HCT116 (cell line): ENCODE measurements around the gene CMIP. TPM values are rescaled to one million over a fixed set of nuclear protein-coding genes. Genes with fewer than 3 reads are reported as not detected.

Experiments
- ATAC-seq: fragments of 200-7000 bp; cut with Tn5 transposase; 2 replicates; pipeline ENCODE4 v1.9.1; 2020; ENCODE audit warnings: mild to moderate bottlenecking, moderate library complexity
- BruUV-seq: library from RNA; stranded (reverse); fragments of 400-500 nt; replicated peaks from 2 replicates; lab custom pipeline; 2021; lab: Mats Ljungman, UMichigan
- CTCF ChIA-PET: fragments of 300-600 bp; sonication (Branson Sonifier 250); formaldehyde crosslinking; loops from one replicate; lab custom pipeline; 2021; ENCODE audit warnings: antibody characterized with exemption; lab: Charles Lee
- POLR2A ChIA-PET: fragments of 300-600, 350-600 bp; sonication (Branson Sonifier 250); formaldehyde crosslinking; loops from one replicate; lab custom pipeline; 2021; ENCODE audit warnings: antibody characterized with exemption; lab: Charles Lee
- RAD21 ChIA-PET, 2 experiments: fragments of 300-600 bp; sonication (Branson Sonifier 250); formaldehyde crosslinking; loops; one replicate each; lab custom pipeline; 2023; ENCODE audit warnings: low total read pairs in 2 of 2; ENCODE audit not compliant: uncharacterized antibody in 2 of 2, unreplicated experiment in 2 of 2, low non-redundant PET in 1 of 2; lab: Charles Lee
- DNase-seq: peaks from one replicate; pipeline ENCODE4 v3.0.0-alpha.2; 2010; ENCODE audit warnings: low read depth, low spot score
- H2AFZ ChIP-seq: fragments of 200-600 bp; shearing (Covaris generic), sonication (generic); 2 replicates; pipeline ENCODE4 v1.6.1; 2017; ENCODE audit warnings: low read depth, mixed run types, mixed read lengths, antibody characterized with exemption, low read length; ENCODE audit not compliant: poor library complexity, severe bottlenecking
- H3K27ac ChIP-seq: 2 replicates; pipeline ENCODE4 v1.5.1; 2012; ENCODE audit warnings: low read depth, low read length
- H3K27me3 ChIP-seq: fragments of 200-600 bp; sonication (generic); 2 replicates; pipeline ENCODE4 v1.6.1; 2016; ENCODE audit warnings: mixed run types, low read length, mixed read lengths; ENCODE audit not compliant: insufficient read depth
- H3K36me3 ChIP-seq, 2 experiments: fragments of 200-500 bp in 1 of 2; fragments of 200-600 bp in 1 of 2; sonication (Bioruptor generic) in 1 of 2; sonication (generic) in 1 of 2; 2 replicates each; pipeline versions ENCODE4 v1.5.1 to v1.6.1; 2014 to 2016; ENCODE audit warnings: low read length in 2 of 2, inconsistent platforms in 1 of 2, mixed read lengths in 1 of 2, mixed run types in 1 of 2; ENCODE audit not compliant: insufficient read depth in 2 of 2, control insufficient read depth in 1 of 2
- H3K4me1 ChIP-seq, 2 experiments: fragments of 200-600 bp in 1 of 2; sonication (generic) in 1 of 2; 2 replicates each; pipeline versions ENCODE4 v1.5.1 to v1.6.1; 2012 to 2017; ENCODE audit warnings: low read length in 2 of 2, inconsistent platforms in 1 of 2, mild to moderate bottlenecking in 1 of 2, mixed read lengths in 1 of 2, mixed run types in 1 of 2, moderate library complexity in 1 of 2; ENCODE audit not compliant: insufficient read depth in 2 of 2, control insufficient read depth in 1 of 2
- H3K4me2 ChIP-seq: fragments of 200-600 bp; sonication (generic); 2 replicates; pipeline ENCODE4 v1.6.1; 2017; ENCODE audit warnings: mixed run types, low read length, mixed read lengths
- H3K4me3 ChIP-seq, 2 experiments: fragments of 200-600 bp in 1 of 2; sonication (generic) in 1 of 2; replicated peaks in 1 of 2; 2 replicates each; pipeline ENCODE4 v1.5.1; 2011 to 2016; ENCODE audit warnings: low read length in 2 of 2, control low read depth in 1 of 2, low read depth in 1 of 2, mild to moderate bottlenecking in 1 of 2, mixed read lengths in 1 of 2, mixed run types in 1 of 2
- H3K79me2 ChIP-seq: fragments of 200-600 bp; sonication (generic); 2 replicates; pipeline ENCODE4 v1.6.1; 2017; ENCODE audit warnings: mild to moderate bottlenecking, mixed run types, low read length, moderate library complexity, mixed read lengths; ENCODE audit not compliant: insufficient read depth
- H3K9ac ChIP-seq: fragments of 200-600 bp; sonication (generic); 2 replicates; pipeline ENCODE4 v1.6.1; 2016; ENCODE audit warnings: low read length, mixed read lengths
- H3K9me2 ChIP-seq: fragments of 200-600 bp; sonication (generic), shearing (Covaris generic); 2 replicates; pipeline ENCODE4 v1.6.1; 2017; ENCODE audit warnings: mixed run types, mild to moderate bottlenecking, moderate library complexity; ENCODE audit not compliant: insufficient read depth
- H3K9me3 ChIP-seq, 2 experiments: fragments of 200-500 bp in 1 of 2; fragments of 200-600 bp in 1 of 2; sonication (Bioruptor generic) in 1 of 2; sonication (generic) in 1 of 2; 2 replicates each; pipeline ENCODE4 v1.6.1; 2014 to 2017; ENCODE audit warnings: low read length in 2 of 2, mixed read lengths in 2 of 2, inconsistent platforms in 1 of 2, low read depth in 1 of 2, mild to moderate bottlenecking in 1 of 2, mixed run types in 1 of 2, moderate library complexity in 1 of 2; ENCODE audit not compliant: control insufficient read depth in 1 of 2, insufficient read depth in 1 of 2
- H4K20me1 ChIP-seq: fragments of 200-600 bp; sonication (generic), shearing (Covaris generic); 2 replicates; pipeline ENCODE4 v1.6.1; 2017; ENCODE audit warnings: mixed run types, mild to moderate bottlenecking, moderate library complexity; ENCODE audit not compliant: insufficient read depth
- CBX3 ChIP-seq: IDR thresholded peaks from 2 replicates; pipeline ENCODE4 v1.6.1; 2012; ENCODE audit warnings: low read depth
- EGR1 ChIP-seq: IDR thresholded peaks from 2 replicates; pipeline ENCODE4 v1.6.1; 2012; ENCODE audit warnings: low read depth
- ELF1 ChIP-seq: IDR thresholded peaks from 2 replicates; pipeline ENCODE4 v1.6.1; 2012; ENCODE audit warnings: low read depth, borderline replicate concordance
- EZH2phosphoT487 ChIP-seq: fragments of 200-600 bp; IDR thresholded peaks from 2 replicates; pipeline ENCODE4 v1.6.1; 2018; ENCODE audit warnings: antibody characterized with exemption, borderline replicate concordance
- JUND ChIP-seq: IDR thresholded peaks from 2 replicates; pipeline ENCODE4 v1.6.1; 2012
- POLR2A ChIP-seq: IDR thresholded peaks from 2 replicates; pipeline ENCODE4 v1.7.0; 2011; ENCODE audit warnings: borderline replicate concordance; ENCODE audit not compliant: insufficient read depth, insufficient read length; ENCODE audit errors: extremely low read depth
- POLR2AphosphoS5 ChIP-seq: IDR thresholded peaks from 2 replicates; pipeline ENCODE4 v1.6.1; 2011; ENCODE audit warnings: mild to moderate bottlenecking, low read depth, low read length, moderate library complexity
- SP1 ChIP-seq: IDR thresholded peaks from 2 replicates; pipeline ENCODE4 v1.6.1; 2012; ENCODE audit warnings: low read depth
- TCF7L2 ChIP-seq: IDR thresholded peaks from 2 replicates; pipeline ENCODE4 v1.7.0; 2011; ENCODE audit warnings: borderline replicate concordance, inconsistent platforms; ENCODE audit not compliant: insufficient read depth, insufficient read length; ENCODE audit errors: extremely low read depth
- ZFX ChIP-seq: fragments of 450-650 bp; IDR thresholded peaks from 2 replicates; pipeline ENCODE4 v1.6.1; 2017
- intact Hi-C: fragments of 100-400 bp; cut with micrococcal nuclease; formaldehyde crosslinking; loops from 2 replicates; pipeline ENCODE4 v1.10.0; 2022
- total RNA-seq: library from RNA; stranded (reverse); gene quantifications from one replicate; pipeline ENCODE4 v1.2.1, GENCODE V29; 2021; ENCODE audit not compliant: unreplicated experiment
- TF ChIP-seq, protein P1 (sequence below): IDR thresholded peaks from 2 replicates; pipeline ENCODE4 v1.6.1; 2011; ENCODE audit warnings: mild to moderate bottlenecking, low read length, moderate library complexity; ENCODE audit not compliant: insufficient replicate concordance; ENCODE audit errors: extremely low read depth
- TF ChIP-seq, protein P2 (sequence below), 3 experiments: fragments of 200-600 bp in 1 of 3; sonication (generic) in 1 of 3; IDR thresholded peaks in 2 of 3; conservative IDR thresholded peaks in 1 of 3; 2 replicates each; pipeline ENCODE4 v1.5.1; 2012 to 2017; ENCODE audit warnings: low read depth in 2 of 3, low read length in 2 of 3, antibody characterized with exemption in 1 of 3, borderline replicate concordance in 1 of 3, control low read depth in 1 of 3, mild to moderate bottlenecking in 1 of 3, mixed read lengths in 1 of 3, mixed run types in 1 of 3, moderate library complexity in 1 of 3; ENCODE audit not compliant: insufficient read depth in 1 of 3
- TF ChIP-seq, protein P3 (sequence below): IDR thresholded peaks from 2 replicates; pipeline ENCODE4 v1.6.1; 2012
- TF ChIP-seq, protein P4 (sequence below): IDR thresholded peaks from 2 replicates; pipeline ENCODE4 v1.6.1; 2012; ENCODE audit warnings: low read depth

Gene CMIP
- total RNA-seq, 1 experiment from 2014 or later = 64.6 TPM

DNA sequence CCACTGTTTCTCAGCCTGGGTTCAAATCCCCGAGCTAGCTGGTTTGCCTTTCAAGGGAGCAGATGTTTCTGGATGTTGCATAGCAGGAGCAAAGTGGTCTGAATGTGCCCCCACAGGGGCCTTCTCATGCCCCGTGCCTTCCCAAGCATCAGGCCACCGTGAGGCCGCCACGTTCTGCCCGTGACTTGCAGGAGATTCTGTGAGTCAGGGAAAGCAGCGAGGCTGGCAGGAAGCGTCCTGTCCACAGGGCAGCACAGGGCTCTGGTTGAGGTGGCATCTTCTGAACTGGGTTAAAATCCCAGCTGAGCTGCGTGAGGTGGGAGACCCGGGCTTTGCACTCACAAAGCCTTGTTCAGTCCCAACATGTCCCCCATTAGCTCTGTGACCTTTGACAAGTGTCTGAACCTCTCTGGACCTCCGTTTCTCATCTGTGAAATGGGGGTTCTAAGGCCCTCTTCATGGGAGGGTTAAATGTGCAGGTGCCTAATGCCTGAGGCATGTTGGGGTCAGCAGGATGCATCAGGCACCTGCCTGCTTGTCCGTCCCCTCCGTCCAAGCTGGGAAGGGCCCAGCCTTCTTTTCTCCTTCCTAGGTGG, 239.7 kb downstream of the CMIP start:
- POLR2A ChIA-PET = interaction anchor here (0.6 kb wide), 1 partner anchor 30 kb away, joined by 3 read pairs; no protein-coding TSS in a partner anchor
- Histone ChIP-seq H2AFZ (no peak overlapping the region), H4K20me1 (no peaks in the 10 kb centered on the region), H3K9me2 (no peaks in the 10 kb centered on the region), H3K27me3 (no peaks in the 10 kb centered on the region), H3K9ac (no peak overlapping the region), H3K4me3 (no peak overlapping the region), H3K27ac (no peak overlapping the region), H3K79me2 (peaks cover 27% of the 10 kb centered on the region; the same call in 1 of the 2 replicates), H3K4me2 (no peak overlapping the region), H3K4me1 (no peaks in the 10 kb centered on the region), H3K9me3 (no peaks in the 10 kb centered on the region), H3K36me3 (peaks cover 0 to 12% of the 10 kb centered on the region in 2 experiments; a peak in 1 of 4 replicates)
- DNase-seq (no peak), ATAC-seq (no peak)
- intact Hi-C loops = no loop called here
- CTCF ChIA-PET = no interaction called here
- TF ChIP-seq POLR2A = no peak
- TF ChIP-seq JUND = no peak
- TF ChIP-seq EZH2phosphoT487 = no peak
- TF ChIP-seq ZFX = no peak
- TF ChIP-seq ELF1 = no peak
- TF ChIP-seq, protein P1, sequence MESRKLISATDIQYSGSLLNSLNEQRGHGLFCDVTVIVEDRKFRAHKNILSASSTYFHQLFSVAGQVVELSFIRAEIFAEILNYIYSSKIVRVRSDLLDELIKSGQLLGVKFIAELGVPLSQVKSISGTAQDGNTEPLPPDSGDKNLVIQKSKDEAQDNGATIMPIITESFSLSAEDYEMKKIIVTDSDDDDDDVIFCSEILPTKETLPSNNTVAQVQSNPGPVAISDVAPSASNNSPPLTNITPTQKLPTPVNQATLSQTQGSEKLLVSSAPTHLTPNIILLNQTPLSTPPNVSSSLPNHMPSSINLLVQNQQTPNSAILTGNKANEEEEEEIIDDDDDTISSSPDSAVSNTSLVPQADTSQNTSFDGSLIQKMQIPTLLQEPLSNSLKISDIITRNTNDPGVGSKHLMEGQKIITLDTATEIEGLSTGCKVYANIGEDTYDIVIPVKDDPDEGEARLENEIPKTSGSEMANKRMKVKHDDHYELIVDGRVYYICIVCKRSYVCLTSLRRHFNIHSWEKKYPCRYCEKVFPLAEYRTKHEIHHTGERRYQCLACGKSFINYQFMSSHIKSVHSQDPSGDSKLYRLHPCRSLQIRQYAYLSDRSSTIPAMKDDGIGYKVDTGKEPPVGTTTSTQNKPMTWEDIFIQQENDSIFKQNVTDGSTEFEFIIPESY = no peak
- TF ChIP-seq EGR1 = no peak
- TF ChIP-seq, protein P2, sequence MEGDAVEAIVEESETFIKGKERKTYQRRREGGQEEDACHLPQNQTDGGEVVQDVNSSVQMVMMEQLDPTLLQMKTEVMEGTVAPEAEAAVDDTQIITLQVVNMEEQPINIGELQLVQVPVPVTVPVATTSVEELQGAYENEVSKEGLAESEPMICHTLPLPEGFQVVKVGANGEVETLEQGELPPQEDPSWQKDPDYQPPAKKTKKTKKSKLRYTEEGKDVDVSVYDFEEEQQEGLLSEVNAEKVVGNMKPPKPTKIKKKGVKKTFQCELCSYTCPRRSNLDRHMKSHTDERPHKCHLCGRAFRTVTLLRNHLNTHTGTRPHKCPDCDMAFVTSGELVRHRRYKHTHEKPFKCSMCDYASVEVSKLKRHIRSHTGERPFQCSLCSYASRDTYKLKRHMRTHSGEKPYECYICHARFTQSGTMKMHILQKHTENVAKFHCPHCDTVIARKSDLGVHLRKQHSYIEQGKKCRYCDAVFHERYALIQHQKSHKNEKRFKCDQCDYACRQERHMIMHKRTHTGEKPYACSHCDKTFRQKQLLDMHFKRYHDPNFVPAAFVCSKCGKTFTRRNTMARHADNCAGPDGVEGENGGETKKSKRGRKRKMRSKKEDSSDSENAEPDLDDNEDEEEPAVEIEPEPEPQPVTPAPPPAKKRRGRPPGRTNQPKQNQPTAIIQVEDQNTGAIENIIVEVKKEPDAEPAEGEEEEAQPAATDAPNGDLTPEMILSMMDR (IDR thresholded peaks at IDR 0.05 in 2 of 3, conservative IDR thresholded peaks at IDR 0.05 in 1 of 3; ENCODE audit: borderline replicate concordance in 1 of 3, insufficient read depth in 1 of 3, low read depth in 2 of 3, low read length in 2 of 3) = no peak
- TF ChIP-seq POLR2AphosphoS5 = no peak
- TF ChIP-seq TCF7L2 = no peak
- TF ChIP-seq, protein P3, sequence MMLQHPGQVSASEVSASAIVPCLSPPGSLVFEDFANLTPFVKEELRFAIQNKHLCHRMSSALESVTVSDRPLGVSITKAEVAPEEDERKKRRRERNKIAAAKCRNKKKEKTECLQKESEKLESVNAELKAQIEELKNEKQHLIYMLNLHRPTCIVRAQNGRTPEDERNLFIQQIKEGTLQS = no peak
- no peak for TF ChIP-seq SP1
- TF ChIP-seq, protein P4, sequence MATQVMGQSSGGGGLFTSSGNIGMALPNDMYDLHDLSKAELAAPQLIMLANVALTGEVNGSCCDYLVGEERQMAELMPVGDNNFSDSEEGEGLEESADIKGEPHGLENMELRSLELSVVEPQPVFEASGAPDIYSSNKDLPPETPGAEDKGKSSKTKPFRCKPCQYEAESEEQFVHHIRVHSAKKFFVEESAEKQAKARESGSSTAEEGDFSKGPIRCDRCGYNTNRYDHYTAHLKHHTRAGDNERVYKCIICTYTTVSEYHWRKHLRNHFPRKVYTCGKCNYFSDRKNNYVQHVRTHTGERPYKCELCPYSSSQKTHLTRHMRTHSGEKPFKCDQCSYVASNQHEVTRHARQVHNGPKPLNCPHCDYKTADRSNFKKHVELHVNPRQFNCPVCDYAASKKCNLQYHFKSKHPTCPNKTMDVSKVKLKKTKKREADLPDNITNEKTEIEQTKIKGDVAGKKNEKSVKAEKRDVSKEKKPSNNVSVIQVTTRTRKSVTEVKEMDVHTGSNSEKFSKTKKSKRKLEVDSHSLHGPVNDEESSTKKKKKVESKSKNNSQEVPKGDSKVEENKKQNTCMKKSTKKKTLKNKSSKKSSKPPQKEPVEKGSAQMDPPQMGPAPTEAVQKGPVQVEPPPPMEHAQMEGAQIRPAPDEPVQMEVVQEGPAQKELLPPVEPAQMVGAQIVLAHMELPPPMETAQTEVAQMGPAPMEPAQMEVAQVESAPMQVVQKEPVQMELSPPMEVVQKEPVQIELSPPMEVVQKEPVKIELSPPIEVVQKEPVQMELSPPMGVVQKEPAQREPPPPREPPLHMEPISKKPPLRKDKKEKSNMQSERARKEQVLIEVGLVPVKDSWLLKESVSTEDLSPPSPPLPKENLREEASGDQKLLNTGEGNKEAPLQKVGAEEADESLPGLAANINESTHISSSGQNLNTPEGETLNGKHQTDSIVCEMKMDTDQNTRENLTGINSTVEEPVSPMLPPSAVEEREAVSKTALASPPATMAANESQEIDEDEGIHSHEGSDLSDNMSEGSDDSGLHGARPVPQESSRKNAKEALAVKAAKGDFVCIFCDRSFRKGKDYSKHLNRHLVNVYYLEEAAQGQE = no peak
- TF ChIP-seq CBX3 = no peak
- BruUV-seq = no TSS peak
- RAD21 ChIA-PET = no interaction called here
